GM19240 (cell line): Measurements from ENCODE around the gene PFKP.

Experiments
- DNase-seq: peaks from one replicate; pipeline ENCODE4 v3.0.0; 2011; ENCODE audit warnings: low spot score; ENCODE audit not compliant: insufficient read length

Gene PFKP

DNA sequence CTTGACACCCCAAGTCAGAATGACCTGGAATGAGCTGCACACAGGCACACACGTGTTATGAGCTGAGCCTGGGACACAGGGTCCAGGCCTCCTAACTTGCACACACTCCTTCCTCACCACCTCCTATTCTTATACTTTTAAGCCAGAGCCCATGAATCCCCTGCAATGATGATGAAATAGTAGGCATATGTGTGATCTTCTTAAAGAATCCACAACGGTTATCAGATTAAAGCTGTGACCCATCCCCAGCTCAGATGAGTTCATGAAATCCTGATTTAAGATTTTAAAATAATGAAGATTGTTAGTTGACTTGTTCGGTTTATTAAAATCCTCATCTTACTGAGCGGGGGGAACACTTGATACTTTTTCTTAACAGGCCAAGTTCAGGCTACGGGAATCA, 66.6 kb downstream of the PFKP start:
- no peak for DNase-seq

DNA sequence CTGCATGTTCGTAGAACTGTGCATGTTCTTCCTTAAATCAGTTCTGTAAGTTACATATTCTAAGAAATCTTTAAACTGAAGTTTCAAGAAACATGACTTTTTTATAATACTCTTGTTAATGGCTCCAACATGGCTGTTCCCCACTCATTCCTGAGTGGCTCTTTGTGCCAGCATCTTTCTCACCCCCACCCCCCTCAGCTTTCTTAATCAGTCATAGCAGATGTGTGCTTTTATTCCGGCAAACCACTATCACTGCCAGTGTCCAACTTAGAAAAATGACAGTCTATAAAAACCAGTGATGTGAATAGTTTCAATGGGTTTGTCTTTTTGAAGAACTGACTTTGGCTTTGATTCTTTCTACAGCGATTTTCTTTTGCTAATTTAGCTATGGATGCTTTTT, 67.7 kb downstream of the PFKP start:
- no peak for DNase-seq

DNA sequence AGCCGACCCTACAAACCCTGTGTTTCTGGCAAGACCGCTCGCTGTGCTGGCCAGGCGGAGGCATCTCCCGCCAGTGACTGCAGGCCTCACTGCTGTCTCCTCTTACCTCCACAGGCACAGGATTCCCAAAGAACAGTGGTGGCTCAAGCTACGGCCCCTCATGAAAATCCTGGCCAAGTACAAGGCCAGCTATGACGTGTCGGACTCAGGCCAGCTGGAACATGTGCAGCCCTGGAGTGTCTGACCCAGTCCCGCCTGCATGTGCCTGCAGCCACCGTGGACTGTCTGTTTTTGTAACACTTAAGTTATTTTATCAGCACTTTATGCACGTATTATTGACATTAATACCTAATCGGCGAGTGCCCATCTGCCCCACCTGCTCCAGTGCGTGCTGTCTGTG, 69.0 kb downstream of the PFKP start:
- DNase-seq, result no peak

DNA sequence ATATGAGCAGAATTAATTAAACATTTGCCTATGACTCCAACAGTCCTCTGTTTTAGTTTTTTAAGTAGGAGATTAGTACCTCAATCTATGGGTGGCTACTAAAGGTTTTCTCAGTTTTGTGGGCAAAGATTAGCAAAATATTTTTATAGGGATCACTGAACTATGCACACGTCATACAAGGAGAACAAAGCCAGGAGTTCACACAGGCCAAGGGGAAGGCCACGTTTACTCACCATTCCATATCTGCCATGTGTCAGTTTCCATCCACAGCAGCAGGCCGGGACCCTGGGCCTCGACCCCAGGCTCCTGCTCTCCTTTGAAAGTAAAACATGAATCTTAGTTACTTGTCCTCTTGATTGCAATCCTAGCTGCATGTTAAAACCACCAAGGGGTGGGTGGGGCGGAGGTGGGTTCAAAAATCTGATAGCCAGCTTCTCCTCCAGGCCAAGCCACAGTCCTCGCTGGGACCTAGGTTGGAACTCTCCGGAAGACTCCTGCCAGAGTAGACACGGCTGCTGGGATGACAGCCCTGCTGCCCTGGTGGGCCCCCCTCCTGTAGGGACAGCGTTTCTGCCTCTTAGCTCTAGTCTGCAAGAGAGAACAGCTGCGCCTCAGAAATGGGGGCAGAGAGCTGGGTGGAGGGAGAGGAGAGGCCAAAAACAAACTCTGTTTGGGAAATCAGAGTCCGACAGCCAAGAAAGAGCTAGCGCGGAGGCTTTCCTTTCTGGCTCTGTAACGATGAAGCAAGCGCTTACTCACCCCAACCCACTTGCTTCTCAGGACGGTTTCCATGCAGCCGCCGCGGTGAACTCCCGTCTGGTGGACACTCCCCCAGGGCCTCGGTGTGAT, 69.6 kb downstream of the PFKP start:
- DNase-seq, result no peak

DNA sequence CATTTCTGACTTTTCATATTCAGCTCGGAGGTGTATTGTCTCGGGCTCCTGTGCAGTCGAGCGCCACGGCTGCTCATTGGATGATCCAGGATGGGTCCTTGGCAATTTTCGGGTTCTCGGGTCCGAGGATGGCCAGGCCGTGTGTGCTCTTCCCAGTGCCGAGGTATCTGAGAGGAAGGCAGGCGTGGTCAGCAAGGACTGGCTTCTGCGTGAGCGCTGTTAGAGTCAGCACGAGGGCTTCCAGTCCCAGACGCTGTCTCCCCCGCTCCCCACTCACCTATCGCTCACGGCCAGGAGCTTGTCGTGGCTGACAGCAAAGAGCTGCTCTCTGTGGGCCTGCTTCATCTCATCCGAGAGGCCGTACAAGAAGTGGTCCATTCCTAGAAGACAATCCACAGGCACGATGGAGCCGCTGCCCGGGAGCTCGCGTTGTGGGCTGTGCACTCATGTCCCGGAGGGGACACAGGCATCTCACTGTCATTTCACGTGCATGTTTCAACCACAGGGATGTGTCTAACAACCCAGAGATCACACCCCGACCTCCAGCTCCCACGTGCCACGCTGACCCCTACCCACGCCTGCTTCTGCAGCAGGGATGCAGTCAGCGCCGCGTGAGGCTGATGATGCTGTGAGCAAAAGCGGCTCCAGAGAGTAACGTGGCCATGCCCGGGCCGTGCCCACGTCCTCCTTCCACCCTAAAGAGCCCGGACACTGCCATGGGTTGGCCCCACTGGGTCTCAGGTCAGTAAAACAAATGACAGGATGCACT, 70.8 kb downstream of the PFKP start:
- no peak for DNase-seq

DNA sequence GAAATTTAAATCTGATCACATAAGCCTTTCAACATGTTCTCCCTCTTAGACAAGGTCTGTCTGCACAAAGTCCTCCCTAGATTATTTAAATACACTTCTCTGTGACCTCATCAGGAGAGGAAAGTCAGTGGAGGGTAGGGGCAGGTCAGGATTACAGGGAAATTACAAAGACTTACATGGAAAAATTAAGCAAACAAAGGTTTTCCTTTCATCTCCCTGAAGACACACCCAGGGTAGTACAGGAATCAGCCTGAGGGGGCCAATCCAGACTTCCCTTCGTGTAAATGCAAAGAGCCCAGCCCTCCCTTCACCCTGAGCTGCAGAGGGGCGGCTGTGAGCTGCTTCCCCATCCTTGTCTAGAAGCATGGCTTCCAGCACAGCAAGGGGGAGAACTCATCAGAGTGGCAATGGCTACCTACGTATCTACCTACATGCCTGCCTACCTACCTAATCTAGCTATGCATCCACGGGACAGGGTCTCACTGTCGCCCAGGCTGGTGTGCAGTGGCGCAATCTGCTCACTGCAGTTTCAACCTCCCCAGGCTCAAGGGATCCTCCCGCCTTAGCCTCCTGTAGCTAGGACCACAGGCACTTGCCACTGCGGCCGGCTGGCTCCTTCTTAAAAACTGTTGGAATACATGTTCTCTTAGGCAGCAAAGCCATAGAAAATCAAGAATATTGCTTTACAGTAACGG, 72.0 kb downstream of the PFKP start:
- DNase-seq, result no peak

DNA sequence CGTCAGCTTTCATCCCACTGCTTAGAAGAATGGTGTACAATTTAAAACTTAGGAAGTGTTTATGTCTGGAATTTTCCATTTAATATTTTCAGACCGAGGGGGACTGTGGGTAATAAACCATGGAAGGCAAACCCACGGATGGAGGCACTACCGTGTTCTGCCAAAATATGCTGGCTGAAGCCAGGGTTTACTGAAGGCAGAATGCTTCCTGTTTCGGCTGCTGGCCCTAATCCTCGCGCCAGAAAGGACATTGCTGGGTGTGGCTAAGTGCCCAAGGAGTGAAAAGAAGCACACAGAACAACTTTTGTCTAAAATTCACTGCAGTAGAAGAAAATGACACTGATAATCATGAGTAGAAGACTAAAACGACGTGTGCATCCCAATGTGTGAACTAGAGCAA, 72.9 kb downstream of the PFKP start:
- DNase-seq, result no peak

DNA sequence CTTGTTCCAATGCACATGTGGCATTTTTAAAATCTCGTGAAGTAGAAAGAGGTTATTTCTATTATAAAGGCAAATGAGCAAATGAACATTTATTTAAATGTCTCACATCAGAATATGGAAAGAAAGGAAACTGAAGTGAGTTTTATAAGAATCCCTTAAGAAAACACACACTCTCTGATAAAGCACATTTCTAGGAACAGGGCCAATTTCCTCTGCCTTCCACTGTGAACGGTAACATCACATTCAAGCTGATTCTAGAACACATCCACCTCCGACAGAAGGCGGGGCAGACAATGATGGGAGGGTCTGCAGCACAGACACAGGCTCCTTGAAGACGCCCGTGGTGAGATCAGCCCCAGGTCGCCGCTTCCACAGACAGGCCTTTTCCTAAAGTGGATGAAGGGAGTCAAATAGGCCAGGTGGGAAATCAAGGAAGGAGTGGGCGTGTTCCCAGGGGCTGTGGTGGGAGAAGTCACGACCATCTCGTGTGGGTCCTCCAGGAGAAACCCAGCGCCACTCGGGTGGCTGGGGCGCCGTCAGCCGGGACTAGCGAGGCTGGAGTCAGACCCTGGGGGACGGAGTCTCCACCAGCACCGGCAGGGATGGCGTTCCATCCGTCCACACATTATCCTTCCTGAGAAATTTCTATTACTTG, 74.1 kb downstream of the PFKP start:
- no peak for DNase-seq

DNA sequence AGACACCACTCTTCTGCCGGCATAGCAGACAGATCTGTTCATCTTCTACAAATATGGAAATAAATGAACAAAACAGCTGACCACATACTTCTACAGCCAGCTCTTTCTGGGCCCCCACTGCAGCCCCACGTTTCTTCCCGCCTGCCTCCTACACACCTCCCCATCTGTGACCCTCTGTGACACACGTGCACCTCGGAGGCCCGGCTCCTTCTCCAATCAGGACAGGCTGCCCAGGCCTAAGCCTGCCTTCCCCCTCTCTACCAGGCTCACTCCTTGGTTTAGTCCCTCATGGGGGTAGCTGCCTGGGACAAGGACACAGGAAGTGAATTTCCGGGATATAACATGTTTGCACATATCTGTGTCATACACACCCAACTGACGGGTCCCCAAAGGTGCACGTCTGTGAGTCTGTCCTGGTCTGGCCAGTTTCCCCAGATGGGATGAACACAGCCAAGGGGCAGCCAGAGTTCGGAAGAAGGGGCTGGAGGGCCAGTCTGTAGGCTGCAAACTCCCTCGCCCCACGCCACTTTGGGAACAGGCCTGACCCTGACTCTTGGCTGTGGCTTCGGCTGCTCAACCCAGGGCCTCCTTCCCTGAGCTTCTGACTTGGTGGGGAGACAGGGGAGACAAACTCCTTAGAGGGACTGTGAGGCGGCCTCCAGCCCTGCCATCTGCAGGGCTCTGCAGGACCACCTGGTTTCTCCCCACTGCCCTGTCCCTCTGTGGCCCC, 75.0 kb downstream of the PFKP start:
- DNase-seq, result no peak

DNA sequence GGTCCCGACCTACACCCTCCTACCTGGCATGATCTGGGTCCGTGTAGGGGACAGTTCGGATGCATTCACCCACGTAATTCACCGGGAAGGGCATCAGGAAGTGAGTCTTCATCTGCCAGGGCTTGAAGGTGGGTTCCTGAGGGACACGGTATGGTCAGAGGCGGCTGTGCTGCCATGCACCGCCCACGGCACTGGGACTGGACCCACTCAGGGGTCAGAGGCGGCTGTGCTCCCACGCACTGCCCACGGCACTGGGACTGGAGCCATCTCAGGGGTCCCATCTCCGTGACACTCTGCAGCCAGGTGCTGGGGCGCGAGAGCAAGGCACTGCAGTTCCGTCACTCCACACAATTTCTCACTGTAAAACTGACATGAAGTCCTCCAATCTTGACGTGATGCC, 76.0 kb downstream of the PFKP start:
- no peak for DNase-seq

DNA sequence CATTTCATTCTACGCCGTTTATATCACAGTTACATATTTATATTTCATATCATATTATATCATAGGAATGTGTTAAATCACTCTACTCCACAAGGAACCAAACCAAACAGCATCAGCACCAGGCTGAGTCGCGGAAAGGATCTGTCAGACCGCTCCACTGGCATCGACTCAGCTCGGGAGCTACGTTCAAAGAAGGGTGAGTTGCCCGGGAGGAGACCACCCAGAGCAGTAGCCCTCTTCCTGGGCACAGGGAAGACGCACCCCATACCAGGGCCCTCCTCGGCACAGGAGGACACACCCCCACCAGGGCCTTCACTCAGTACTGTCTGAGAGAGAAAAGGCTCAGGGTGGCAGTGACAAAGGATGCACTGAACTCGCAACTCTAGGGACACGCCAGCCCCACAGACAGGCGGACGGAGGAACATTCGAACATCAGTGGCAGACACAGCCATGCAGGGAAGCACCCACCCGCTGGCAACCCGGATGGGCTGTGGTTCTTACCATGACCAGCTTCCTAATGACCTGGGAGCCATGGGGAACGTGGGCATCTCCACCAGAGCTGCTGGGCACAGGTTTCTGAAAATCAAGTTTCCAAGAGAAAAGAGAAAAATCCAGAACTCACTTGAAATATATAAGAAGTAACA, 76.6 kb downstream of the PFKP start:
- no peak for DNase-seq

DNA sequence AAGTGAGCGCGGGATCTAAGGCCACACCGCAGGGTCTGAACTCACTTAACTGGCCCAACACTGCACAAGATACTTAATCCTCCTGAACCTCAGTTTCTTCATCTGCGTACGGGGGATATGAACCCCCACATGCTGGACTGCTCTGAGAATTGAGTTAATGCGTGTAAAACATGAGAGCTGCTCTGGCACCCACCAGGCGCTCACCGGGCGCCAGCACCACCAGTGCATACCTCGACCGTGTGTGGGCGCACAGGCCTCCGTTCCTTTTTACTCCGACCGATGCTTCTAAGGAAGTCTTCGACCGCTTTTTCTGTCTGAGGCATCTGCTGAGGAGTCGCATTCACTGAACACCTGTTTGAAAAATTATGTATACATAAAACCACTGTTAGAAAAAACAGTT, 78.0 kb downstream of the PFKP start:
- no peak for DNase-seq

DNA sequence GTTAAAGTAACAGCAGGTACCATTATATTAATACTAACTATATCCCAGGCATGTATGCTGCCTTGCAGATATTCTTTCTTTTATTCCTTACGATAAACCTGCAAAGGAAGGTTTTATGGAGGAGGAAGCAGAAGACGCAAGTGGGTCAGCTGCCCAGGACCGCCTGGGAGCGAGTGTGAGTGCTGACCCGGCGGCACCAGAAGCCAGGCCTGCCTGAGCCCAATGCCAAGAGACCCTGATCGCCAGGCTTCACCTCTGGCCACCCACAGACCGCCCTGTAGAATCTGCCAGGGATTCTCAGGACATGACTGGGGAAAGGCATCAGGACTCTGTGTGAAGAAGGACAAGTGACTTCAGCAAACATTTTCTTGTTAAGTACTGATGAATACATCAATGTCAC, 78.9 kb downstream of the PFKP start:
- DNase-seq, result no peak

DNA sequence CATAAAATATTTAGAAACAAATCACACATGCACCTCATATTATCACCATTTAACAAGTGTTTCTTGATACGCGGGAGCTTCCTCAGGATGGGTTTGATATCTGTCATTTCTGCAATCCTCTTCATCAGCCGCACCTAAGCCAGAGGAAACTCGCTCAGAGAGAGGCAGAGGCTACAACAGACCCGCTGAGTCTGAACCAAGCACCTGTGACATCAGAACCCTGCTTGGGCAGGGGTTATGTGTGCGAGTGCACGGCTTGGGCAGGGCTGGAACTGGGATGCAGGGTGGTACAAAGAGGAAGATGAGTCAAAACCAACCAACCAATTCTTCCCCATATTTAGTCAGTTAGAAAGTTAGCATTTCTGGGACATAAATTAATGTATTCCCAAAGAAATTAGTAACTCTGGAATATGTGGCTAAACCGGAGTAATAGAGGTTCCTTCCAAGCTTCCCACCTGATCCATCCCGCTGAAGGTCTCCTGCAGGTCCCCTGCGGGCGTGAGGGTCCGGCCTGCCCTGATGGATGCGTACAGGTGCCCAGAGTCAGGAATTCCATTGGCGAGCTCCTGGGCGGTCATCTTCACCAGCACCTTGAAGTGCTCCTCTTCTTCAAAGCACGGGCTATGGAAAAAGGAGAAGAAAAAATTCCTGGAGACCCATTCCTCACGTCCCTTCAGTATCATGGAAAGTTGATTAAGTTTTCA, 79.9 kb downstream of the PFKP start:
- no peak for DNase-seq

DNA sequence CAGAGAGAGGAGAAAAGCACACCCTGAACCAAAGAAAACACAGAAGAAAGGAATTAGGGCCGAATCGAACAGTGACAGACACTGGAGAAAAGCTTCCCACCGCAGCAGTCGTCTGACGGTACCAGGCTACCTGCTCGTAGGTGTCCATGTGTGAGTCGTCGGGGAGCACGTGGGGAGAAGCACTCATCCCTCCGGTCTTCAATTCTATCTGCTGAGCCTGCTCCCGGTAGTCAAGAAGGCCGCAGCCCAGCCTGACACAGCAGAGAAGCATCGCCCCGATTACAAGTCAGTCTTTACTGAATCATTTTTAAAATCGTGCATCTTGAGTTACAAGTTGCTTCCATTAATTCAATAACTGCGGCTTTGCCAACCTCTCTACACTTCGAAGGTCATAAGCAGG, 80.7 kb downstream of the PFKP start:
- DNase-seq, result no peak

DNA sequence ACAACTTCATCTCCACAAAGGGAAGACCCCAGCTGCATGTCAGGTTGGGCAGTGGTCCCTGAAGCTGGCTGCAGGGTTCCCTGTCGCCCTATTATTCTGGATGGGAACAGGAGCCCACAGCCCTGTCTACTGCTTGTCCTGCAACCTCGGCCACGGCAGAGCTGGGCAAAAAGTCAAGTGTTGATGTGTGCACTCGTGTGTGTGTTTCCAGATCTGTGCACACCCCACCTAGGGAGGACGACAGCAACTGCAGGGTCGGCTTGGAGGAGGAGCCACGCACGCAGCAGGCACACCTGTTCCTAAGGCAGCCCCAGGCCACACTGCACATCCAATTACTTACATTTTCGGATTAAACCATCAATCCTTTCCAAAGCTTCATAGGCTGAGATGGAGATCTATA, 81.6 kb downstream of the PFKP start:
- no peak for DNase-seq

DNA sequence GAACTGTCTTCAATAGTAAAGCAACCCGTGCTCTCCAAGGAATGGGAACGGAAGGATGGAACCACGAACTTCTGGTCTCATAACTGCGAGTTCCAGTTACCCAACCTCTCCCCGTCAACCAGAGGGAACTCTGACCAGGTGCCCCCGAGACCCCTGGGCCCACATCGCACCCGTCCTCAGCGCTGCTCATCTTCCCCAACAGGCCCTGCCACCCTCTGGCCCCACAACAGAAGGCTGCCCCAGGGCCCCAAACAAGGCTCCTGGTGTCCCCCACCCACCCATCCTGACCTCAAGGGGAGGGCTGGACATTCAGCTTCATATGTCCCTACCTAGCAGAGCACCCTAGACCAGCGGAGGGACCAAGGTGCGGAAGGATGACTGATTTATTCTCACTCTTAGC, 82.6 kb downstream of the PFKP start:
- no peak for DNase-seq

DNA sequence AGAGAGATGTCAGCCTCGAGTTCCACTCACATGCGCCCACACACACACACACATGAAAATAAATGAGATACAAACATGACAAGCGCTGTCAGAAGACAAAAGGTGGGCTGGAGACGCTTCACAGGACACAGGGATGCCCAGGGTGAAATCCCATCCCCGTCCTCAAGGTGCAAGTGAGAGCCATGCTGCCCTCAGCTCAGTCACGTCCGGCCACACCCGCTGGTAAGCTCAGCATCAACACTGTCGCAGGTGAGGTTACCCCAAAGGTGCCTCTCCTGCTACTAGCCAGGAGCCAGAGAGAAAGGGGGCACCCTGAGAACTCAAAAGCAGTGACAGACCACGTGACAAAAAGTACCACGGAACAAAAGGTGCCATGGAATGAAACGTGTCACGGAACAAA, 83.0 kb downstream of the PFKP start:
- DNase-seq, result no peak

DNA sequence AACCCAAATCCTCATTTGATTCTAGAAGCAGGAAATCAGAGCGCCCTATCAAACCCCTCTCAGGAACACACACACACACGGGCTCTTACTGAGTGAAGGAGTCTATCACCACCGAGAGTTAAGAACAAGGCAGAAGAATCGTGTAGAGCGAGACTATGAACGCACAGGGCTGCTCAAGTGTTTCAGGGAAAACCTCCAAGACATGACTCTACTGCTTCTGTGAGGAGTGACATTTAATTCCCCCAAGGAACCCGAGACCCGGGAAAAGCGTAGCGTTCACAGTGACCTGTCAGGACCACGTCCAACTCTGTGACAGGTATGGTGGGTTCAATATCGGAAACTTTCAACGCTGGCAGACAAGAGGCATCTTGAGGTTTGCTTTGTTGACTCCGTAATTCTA, 83.6 kb downstream of the PFKP start:
- DNase-seq, result no peak
